ENCODE measurements around the gene HEXD. TPM values are rescaled to one million over a fixed set of nuclear protein-coding genes. Genes with fewer than 3 reads are reported as not detected.

Gene HEXD
- total RNA-seq = 21.9 and 26.5 TPM in 2 replicates
- long read RNA-seq, partial matches to known transcripts = 0 of 3 reads
- long read RNA-seq, other reads (novel, unspliced or antisense) = 3 of 3 reads

GRCh38 chr17:82418001-82418986 lies at the start of gene HEXD, which contains the start of gene OGFOD3:
HEXD (plus strand) TSS chr17:82418347; CDS start chr17:82419800, 1,453 bp downstream.
OGFOD3 (minus strand) TSS chr17:82418586; CDS start chr17:82418485, 101 bp downstream.
- Mint-ChIP-seq H3K4me3 (ENCODE audit: unreplicated experiment) (peak within 1 kb of the TSS; percentile 80), H3K27me3 (ENCODE audit: unreplicated experiment) (no peaks in the 10 kb centered on the region), H3K27ac (ENCODE audit: unreplicated experiment) (peak within 1 kb of the TSS; percentile 41), H3K36me3 (ENCODE audit: unreplicated experiment) (peaks cover 13% of the 10 kb centered on the region), H3K9me3 (ENCODE audit: unreplicated experiment) (no peaks in the 10 kb centered on the region), H3K4me1 (ENCODE audit: unreplicated experiment) (peaks cover 21% of the 10 kb centered on the region)
- peak; percentile 94 for DNase-seq (ENCODE audit: extremely low spot score, unreplicated experiment)
- no peak for TF ChIP-seq CTCF (IDR thresholded peaks at IDR 0.05)

GRCh38 chr17:82369211-82369610 lies 48.9 kb upstream of the HEXD start:
- no peak overlapping the region for H3K27ac Mint-ChIP-seq (ENCODE audit: unreplicated experiment)
- H3K27me3 Mint-ChIP-seq (ENCODE audit: unreplicated experiment) = peaks cover 50% of the 10 kb centered on the region
- H3K9me3 Mint-ChIP-seq (ENCODE audit: unreplicated experiment) = no peaks in the 10 kb centered on the region
- no peaks in the 10 kb centered on the region for H3K36me3 Mint-ChIP-seq (ENCODE audit: unreplicated experiment)
- no peak for TF ChIP-seq CTCF (IDR thresholded peaks at IDR 0.05)
- DNase-seq (ENCODE audit: extremely low spot score, unreplicated experiment) = no peak
- H3K4me3 Mint-ChIP-seq (ENCODE audit: unreplicated experiment) = no peak overlapping the region
- H3K4me1 Mint-ChIP-seq (ENCODE audit: unreplicated experiment) = peaks cover 11% of the 10 kb centered on the region

GRCh38 chr17:82370471-82371332 lies 47.4 kb upstream of the HEXD start:
- no peak overlapping the region for H3K27ac Mint-ChIP-seq (ENCODE audit: unreplicated experiment)
- peak overlapping the region; percentile 47 for H3K4me3 Mint-ChIP-seq (ENCODE audit: unreplicated experiment)
- H3K9me3 Mint-ChIP-seq (ENCODE audit: unreplicated experiment) = no peaks in the 10 kb centered on the region
- no peak for TF ChIP-seq CTCF (IDR thresholded peaks at IDR 0.05)
- no peak for DNase-seq (ENCODE audit: extremely low spot score, unreplicated experiment)
- H3K36me3 Mint-ChIP-seq (ENCODE audit: unreplicated experiment) = no peaks in the 10 kb centered on the region
- peaks cover 11% of the 10 kb centered on the region for H3K4me1 Mint-ChIP-seq (ENCODE audit: unreplicated experiment)
- H3K27me3 Mint-ChIP-seq (ENCODE audit: unreplicated experiment) = peaks cover 44% of the 10 kb centered on the region

GRCh38 chr17:82371333-82372248 lies 46.6 kb upstream of the HEXD start, which contains the start of gene UTS2R:
UTS2R (plus strand) TSS chr17:82371765; CDS start chr17:82374325, 2,560 bp downstream.
- H3K27me3 Mint-ChIP-seq (ENCODE audit: unreplicated experiment) = peaks cover 40% of the 10 kb centered on the region
- peaks cover 11% of the 10 kb centered on the region for H3K4me1 Mint-ChIP-seq (ENCODE audit: unreplicated experiment)
- no peaks in the 10 kb centered on the region for H3K9me3 Mint-ChIP-seq (ENCODE audit: unreplicated experiment)
- DNase-seq (ENCODE audit: extremely low spot score, unreplicated experiment) = no peak
- no peaks in the 10 kb centered on the region for H3K36me3 Mint-ChIP-seq (ENCODE audit: unreplicated experiment)
- H3K27ac Mint-ChIP-seq (ENCODE audit: unreplicated experiment) = no peak within 1 kb of the TSS
- TF ChIP-seq CTCF (IDR thresholded peaks at IDR 0.05) = no peak
- peak within 1 kb of the TSS; percentile 47 for H3K4me3 Mint-ChIP-seq (ENCODE audit: unreplicated experiment)

Measured in osteocyte (in vitro differentiated cells).